B cell (primary cell): Measurements from ENCODE around the gene ALKBH5. TPM values are rescaled to one million over a fixed set of nuclear protein-coding genes. Genes with fewer than 3 reads are reported as not detected.
A peak's percentile ranks its signal among the peaks of the same experiment; 100 is the strongest.

ENCODE experiments used
- ATAC-seq: fragments of 200-7000 bp; cut with Tn5 transposase; one replicate; pipeline ENCODE4 v1.10.0; 2021; ENCODE audit warnings: low read depth, mild to moderate bottlenecking, moderate number of reproducible peaks, moderate library complexity
- CTCF ChIA-PET: fragments of 350-600 bp; sonication (Branson Sonifier 250); formaldehyde crosslinking; loops from one replicate; lab custom pipeline; 2021; ENCODE audit warnings: antibody characterized with exemption, inconsistent platforms; lab: Charles Lee
- POLR2A ChIA-PET: fragments of 350-600 bp; sonication (Branson Sonifier 250); formaldehyde crosslinking; loops from one replicate; lab custom pipeline; 2021; ENCODE audit warnings: antibody characterized with exemption; lab: Charles Lee
- DNase-seq: peaks from one replicate; pipeline ENCODE4 v3.0.0; 2013
- H2AFZ ChIP-seq: 2 replicates; pipeline ENCODE4 v1.6.1; 2012; ENCODE audit warnings: mild to moderate bottlenecking, low read depth, low read length; ENCODE audit not compliant: insufficient read depth, poor library complexity, severe bottlenecking
- H3K27ac ChIP-seq, 2 donors: 1 replicate in 1 of 2; 2 replicates in 1 of 2; pipeline ENCODE4 v1.5.1; 2012 to 2013; ENCODE audit warnings: low read length in 2 of 2, mild to moderate bottlenecking in 2 of 2, moderate library complexity in 1 of 2
- H3K27me3 ChIP-seq, 4 experiments: fragments of 200-600 bp in 1 of 4; sonication (generic) in 1 of 4; replicated peaks in 1 of 4; 1 replicate in 2 of 4; 2 replicates in 2 of 4; pipeline versions ENCODE4 v1.6.1 to v1.7.0; 2013 to 2016; ENCODE audit warnings: low read length in 3 of 4, mild to moderate bottlenecking in 2 of 4, mixed read lengths in 1 of 4, moderate library complexity in 1 of 4; ENCODE audit not compliant: insufficient read depth in 4 of 4, control insufficient read depth in 3 of 4; ENCODE audit errors: control extremely low read depth in 1 of 4
- H3K36me3 ChIP-seq, 2 experiments: replicated peaks in 1 of 2; 1 replicate in 1 of 2; 2 replicates in 1 of 2; pipeline versions ENCODE4 v1.6.1 to v1.7.1; 2013; ENCODE audit warnings: low read length in 1 of 2; ENCODE audit not compliant: insufficient read depth in 2 of 2, control insufficient read depth in 1 of 2; ENCODE audit errors: control extremely low read depth in 1 of 2, extremely low read depth in 1 of 2
- H3K4me1 ChIP-seq, 2 donors: fragments of 200-600 bp in 1 of 2; sonication (generic) in 1 of 2; 1 replicate in 1 of 2; 2 replicates in 1 of 2; pipeline versions ENCODE4 v1.5.1 to v1.6.1; 2013 to 2017; ENCODE audit warnings: low read length in 2 of 2; ENCODE audit not compliant: control insufficient read depth in 2 of 2, insufficient read depth in 2 of 2
- H3K4me2 ChIP-seq: replicated peaks from 2 replicates; pipeline ENCODE3; 2012; ENCODE audit warnings: mild to moderate bottlenecking, low read depth, low read length; ENCODE audit not compliant: poor library complexity, severe bottlenecking
- H3K4me3 ChIP-seq, 5 experiments: fragments of 200-600 bp in 1 of 5; sonication (generic) in 1 of 5; 1 replicate in 3 of 5; 2 replicates in 2 of 5; pipeline versions ENCODE4 v1.5.1 to v1.7.0; 2011 to 2016; ENCODE audit warnings: low read length in 4 of 5, mild to moderate bottlenecking in 4 of 5, low read depth in 2 of 5, control low read depth in 1 of 5, moderate library complexity in 1 of 5; ENCODE audit not compliant: insufficient read depth in 1 of 5; ENCODE audit errors: control extremely low read depth in 1 of 5, extremely low read depth in 1 of 5
- H3K79me2 ChIP-seq: fragments of 200-600 bp; sonication (generic); one replicate; pipeline ENCODE4 v1.6.0; 2016; ENCODE audit warnings: low read length; ENCODE audit not compliant: control insufficient read depth, insufficient read depth
- H3K9ac ChIP-seq: fragments of 200-600 bp; sonication (generic); 2 replicates; pipeline ENCODE4 v1.6.1; 2017; ENCODE audit warnings: mild to moderate bottlenecking, low read length, moderate library complexity
- H3K9me3 ChIP-seq, 3 donors: one replicate each; pipeline versions ENCODE4 v1.6.1 to v1.7.1; 2013; ENCODE audit warnings: low read length in 2 of 3; ENCODE audit not compliant: control insufficient read depth in 2 of 3, insufficient read depth in 1 of 3; ENCODE audit errors: control extremely low read depth in 1 of 3
- H4K20me1 ChIP-seq: 2 replicates; pipeline ENCODE4 v1.6.0; 2012; ENCODE audit warnings: mild to moderate bottlenecking, low read length; ENCODE audit not compliant: insufficient read depth, control insufficient read depth, poor library complexity, severe bottlenecking
- H3K27ac Mint-ChIP-seq: one replicate; pipeline ENCODE4 v1.8.0; 2021; ENCODE audit warnings: mixed read lengths
- H3K27me3 Mint-ChIP-seq: one replicate; pipeline ENCODE4 v1.8.0; 2021; ENCODE audit warnings: mixed read lengths
- H3K4me1 Mint-ChIP-seq: one replicate; pipeline ENCODE4 v1.8.0; 2021; ENCODE audit warnings: mixed read lengths
- H3K4me3 Mint-ChIP-seq: one replicate; pipeline ENCODE4 v1.8.0; 2021; ENCODE audit warnings: mixed read lengths
- H3K9me3 Mint-ChIP-seq: one replicate; pipeline ENCODE4 v1.8.0; 2022; ENCODE audit warnings: mixed read lengths; ENCODE audit not compliant: insufficient read depth
- CTCF ChIP-seq: fragments of 200-600 bp; IDR thresholded peaks from one replicate; pipeline ENCODE4 v1.8.0; 2022; ENCODE audit warnings: antibody characterized with exemption, mild to moderate bottlenecking
- EZH2 ChIP-seq: IDR thresholded peaks from 2 replicates; pipeline ENCODE4 v1.6.1; 2012; ENCODE audit warnings: borderline replicate concordance, low read depth, mild to moderate bottlenecking, moderate library complexity, low read length; ENCODE audit not compliant: insufficient read depth, poor library complexity, severe bottlenecking
- WGBS: methylation state at CpG from one replicate; pipeline ENCODE4 v1.1.5; 2013; ENCODE audit warnings: missing lambda C conversion rate; ENCODE audit not compliant: insufficient coverage; 5-methylcytosine and 5-hydroxymethylcytosine counted together
- intact Hi-C: fragments of 100-400 bp; cut with micrococcal nuclease; formaldehyde crosslinking; loops from one replicate; pipeline ENCODE4 v1.10.0; 2022
- polyA plus RNA-seq: library from polyadenylated mRNA; depleted of rRNA; stranded (reverse); fragments of >200 nt; gene quantifications from 2 replicates; pipeline ENCODE4 v1.2.3, GENCODE V29; 2012
- total RNA-seq, 2 donors: library from RNA; stranded (reverse); fragments of 120-200 nt in 1 of 2; gene quantifications; 1 replicate in 1 of 2; 2 replicates in 1 of 2; pipeline versions ENCODE4 v1.2.3 to v1.2.4, GENCODE V29; 2013 to 2022

ALKBH5 gene
- total and polyA plus RNA-seq, 2 donors (not counting 1 experiment from before 2014, with no cell fraction given) = 63.3 to 104 TPM

- H3K79me2 ChIP-seq = no peaks in the 10 kb centered on the region
- H3K9ac ChIP-seq = no peak overlapping the region
- intact Hi-C loops = loop anchor here (1.0 to 2.0 kb wide), 2 partner anchors 41 to 76 kb away; partner anchors contain the start of gene FLII
- no peak overlapping the region for H3K4me3 Mint-ChIP-seq
- no peak overlapping the region for H3K27ac ChIP-seq
- H3K4me1 ChIP-seq = no peaks in the 10 kb centered on the region
- TF ChIP-seq EZH2 = no peak
- TF ChIP-seq CTCF = peak; percentile 89
- H3K4me2 ChIP-seq = no peak overlapping the region
- H3K27me3 Mint-ChIP-seq = no peaks in the 10 kb centered on the region
- H4K20me1 ChIP-seq = no peaks in the 10 kb centered on the region
- H3K4me3 ChIP-seq = no peak overlapping the region
- WGBS = 16% methylated on average over 4 of the region's 6 CpGs
- DNase-seq (peak; percentile 77), ATAC-seq (peak; percentile 94)
- no peak overlapping the region for H3K27ac Mint-ChIP-seq
- POLR2A ChIA-PET = no interaction called here
- H3K4me1 Mint-ChIP-seq = peaks cover 3% of the 10 kb centered on the region
- no peaks in the 10 kb centered on the region for H3K9me3 Mint-ChIP-seq
- no peak overlapping the region for H2AFZ ChIP-seq
- no peaks in the 10 kb centered on the region for H3K9me3 ChIP-seq
- no peaks in the 10 kb centered on the region for H3K36me3 ChIP-seq
- CTCF ChIA-PET = interaction anchor here (0.7 to 2.6 kb wide), 9 partner anchors 9 to 586 kb away, joined by 3 to 8 read pairs (median 4); partner anchors contain the start of gene ALKBH5
- H3K27me3 ChIP-seq = no peaks in the 10 kb centered on the region
Measured at GRCh38 chr17:18217412-18218015, 33.9 kb downstream of the ALKBH5 start.

GRCh38 chr17:18218756-18219415, 35.3 kb downstream of the ALKBH5 start:
- Histone ChIP-seq H3K27me3 (no peaks in the 10 kb centered on the region), H3K9me3 (no peaks in the 10 kb centered on the region), H3K9ac (no peak overlapping the region), H3K27ac (no peak overlapping the region), H2AFZ (no peak overlapping the region), H3K4me2 (no peak overlapping the region), H4K20me1 (no peaks in the 10 kb centered on the region), H3K4me3 (no peak overlapping the region), H3K4me1 (no peaks in the 10 kb centered on the region), H3K36me3 (no peaks in the 10 kb centered on the region), H3K79me2 (no peaks in the 10 kb centered on the region)
- DNase-seq = no peak
- peaks cover 3% of the 10 kb centered on the region for H3K4me1 Mint-ChIP-seq
- WGBS = 64% methylated on average over 2 of the region's 4 CpGs
- no peak overlapping the region for H3K4me3 Mint-ChIP-seq
- intact Hi-C loops = no loop called here
- H3K27ac Mint-ChIP-seq = no peak overlapping the region
- CTCF ChIA-PET = interaction anchor here (1.0 to 1.3 kb wide), 2 partner anchors 36 to 110 kb away, joined by 3 read pairs; partner anchors contain the start of gene ALKBH5
- POLR2A ChIA-PET = no interaction called here
- H3K9me3 Mint-ChIP-seq = no peaks in the 10 kb centered on the region
- H3K27me3 Mint-ChIP-seq = no peaks in the 10 kb centered on the region
- TF ChIP-seq CTCF = no peak
- TF ChIP-seq EZH2 = no peak
- no peak for ATAC-seq
